Hematopoietic multipotent progenitor cell treated with erythropoietin and hydrocortisone succinate and interleukin-3 and kit ligand, for 4 days (in vitro differentiated cells): ENCODE measurements around the gene SLC4A1AP.
"Not testable (repeated sequence)": the region's sequence is repeated elsewhere in the genome, so short reads cannot be mapped to it uniquely, and the experiment has no call there.

Experiments used
- DNase-seq: peaks from one replicate; pipeline ENCODE4 v3.0.0-alpha.2; 2015

The SLC4A1AP gene

GRCh38 chr2:27653397-27653796, 10.3 kb upstream of the SLC4A1AP start:
- DNase-seq, result no peak

- DNase-seq, result no peak
These were observed 8.3 kb upstream of the SLC4A1AP start for GRCh38 chr2:27655155-27655951.

DNA sequence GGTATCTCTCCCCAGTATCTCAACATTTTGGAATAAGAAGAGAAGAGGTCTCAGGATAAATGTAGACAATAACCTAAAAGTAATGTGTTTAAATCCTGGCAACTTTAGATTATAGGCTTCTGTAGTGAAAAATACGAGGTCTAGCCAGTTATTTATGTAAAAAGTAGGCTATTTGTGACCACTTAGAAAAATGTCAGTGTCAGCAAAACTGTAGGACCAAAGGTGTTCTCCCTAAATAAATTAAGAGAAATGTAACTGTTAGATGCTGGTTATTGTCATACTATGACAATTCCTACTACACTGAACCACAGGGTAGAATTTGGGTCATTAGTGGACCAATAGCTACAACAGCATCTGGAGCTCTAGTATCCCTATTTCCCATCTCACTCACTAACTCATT, 2.3 kb upstream of the SLC4A1AP start:
- DNase-seq, result no peak

- DNase-seq, result no peak
These were observed 475 bp downstream of the SLC4A1AP start for GRCh38 chr2:27664154-27664574.

- DNase-seq, result no peak
These were observed 1.1 kb downstream of the SLC4A1AP start for GRCh38 chr2:27664622-27665363.

- peak; percentile 22 for DNase-seq
These were observed 3.8 kb downstream of the SLC4A1AP start for GRCh38 chr2:27667446-27667845.

- DNase-seq, result no peak
These were observed 7.5 kb downstream of the SLC4A1AP start for GRCh38 chr2:27671235-27671634.

GRCh38 chr2:27672723-27673486, 9.2 kb downstream of the SLC4A1AP start:
- DNase-seq, result no peak

DNA sequence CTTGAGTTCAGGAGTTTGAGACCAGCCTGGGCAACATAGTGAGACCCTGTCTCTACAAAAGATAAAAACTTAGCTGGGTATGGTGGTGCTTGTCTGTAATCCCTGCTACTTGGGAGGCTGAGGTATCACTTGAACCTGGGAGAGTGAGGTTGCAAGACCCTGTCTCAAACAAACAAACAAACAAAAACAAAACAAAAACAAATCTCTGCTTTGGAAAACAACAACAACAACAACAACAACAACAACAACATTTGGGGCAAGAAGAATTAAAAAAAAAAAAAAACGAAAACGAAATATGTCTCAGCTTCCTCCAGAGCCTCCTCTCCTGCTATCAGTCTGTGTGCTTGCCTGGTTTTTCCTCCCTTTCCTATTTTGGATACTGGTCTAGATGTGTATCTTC, 16.9 kb downstream of the SLC4A1AP start:
- DNase-seq, result no peak

- DNase-seq, result no peak
These were observed 18.2 kb downstream of the SLC4A1AP start for GRCh38 chr2:27681841-27682240.

- not testable (repeated sequence) for DNase-seq
These were observed 18.7 kb downstream of the SLC4A1AP start for GRCh38 chr2:27682334-27682771.

- DNase-seq, result peak; percentile 97
These were observed 19.8 kb downstream of the SLC4A1AP start for GRCh38 chr2:27683390-27684071.

- DNase-seq, result not testable (repeated sequence)
These were observed 21.3 kb downstream of the SLC4A1AP start for GRCh38 chr2:27685006-27685405.

- DNase-seq, result no peak
These were observed 21.9 kb downstream of the SLC4A1AP start for GRCh38 chr2:27685577-27685976.

- no peak for DNase-seq
These were observed 23.5 kb downstream of the SLC4A1AP start for GRCh38 chr2:27687232-27687631.

DNA sequence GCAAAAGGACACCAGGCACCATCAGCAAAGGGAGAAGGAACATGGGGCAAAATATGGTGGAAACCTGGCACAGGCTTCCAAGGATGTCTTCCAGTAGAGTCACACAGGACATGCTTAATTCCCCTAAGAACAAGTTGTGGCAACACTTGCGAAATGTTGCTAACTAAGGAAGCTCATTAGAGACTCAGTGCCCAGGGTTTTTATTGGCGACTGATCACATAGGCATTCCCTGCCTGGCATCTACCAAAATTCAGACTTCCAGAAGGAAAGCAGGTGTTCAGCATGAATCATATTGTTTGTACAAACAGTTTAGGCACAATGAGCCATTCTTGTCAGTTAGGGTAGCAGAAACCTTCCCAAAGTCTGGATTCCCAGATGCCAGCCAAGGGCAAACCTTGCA, 25.7 kb downstream of the SLC4A1AP start:
- DNase-seq, result no peak

- DNase-seq, result no peak
These were observed 26.4 kb downstream of the SLC4A1AP start for GRCh38 chr2:27690052-27690451.

GRCh38 chr2:27697660-27698059, 34.0 kb downstream of the SLC4A1AP start:
- DNase-seq, result no peak

DNA sequence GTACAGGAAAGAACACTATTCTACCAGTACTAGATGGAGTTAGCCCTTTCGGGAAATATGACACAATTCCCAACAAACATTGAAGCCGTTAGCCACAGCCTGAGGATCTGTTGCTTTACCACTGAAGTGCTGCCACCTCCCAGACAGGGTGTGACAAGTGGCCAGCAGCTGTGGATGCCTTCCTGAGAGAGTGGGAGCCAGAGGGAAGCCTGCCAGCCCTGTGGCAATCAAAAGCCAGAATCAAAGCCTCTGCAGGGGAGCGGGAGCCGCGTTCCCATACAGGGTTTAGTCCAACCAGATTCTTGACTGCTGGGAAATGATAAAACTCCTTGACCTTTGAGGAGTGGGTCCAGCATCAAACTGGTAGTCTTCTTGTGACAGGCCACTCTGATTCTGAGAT, 38.0 kb downstream of the SLC4A1AP start:
- no peak for DNase-seq

DNA sequence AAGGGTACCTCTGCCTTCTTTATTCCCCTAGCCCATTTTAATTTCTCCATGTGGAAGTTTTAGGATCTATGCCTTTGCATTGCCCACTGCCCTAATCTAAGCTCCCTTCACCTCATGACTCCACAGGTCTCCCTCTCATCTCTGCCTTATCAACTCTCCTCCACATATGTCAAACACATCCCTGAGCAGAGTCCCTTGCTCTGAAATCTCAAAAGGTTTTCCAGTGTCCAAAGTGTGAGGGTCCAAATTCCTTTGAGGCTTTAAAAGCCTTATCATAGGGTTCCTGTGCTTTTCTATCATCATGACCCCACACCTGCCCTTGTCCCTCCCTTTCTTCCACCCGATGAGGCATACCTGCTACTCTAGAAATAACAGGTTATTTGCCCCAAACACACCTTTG, 38.6 kb downstream of the SLC4A1AP start:
- no peak for DNase-seq

- peak; percentile 94 for DNase-seq
These were observed 40.1 kb downstream of the SLC4A1AP start for GRCh38 chr2:27703638-27704341.

DNA sequence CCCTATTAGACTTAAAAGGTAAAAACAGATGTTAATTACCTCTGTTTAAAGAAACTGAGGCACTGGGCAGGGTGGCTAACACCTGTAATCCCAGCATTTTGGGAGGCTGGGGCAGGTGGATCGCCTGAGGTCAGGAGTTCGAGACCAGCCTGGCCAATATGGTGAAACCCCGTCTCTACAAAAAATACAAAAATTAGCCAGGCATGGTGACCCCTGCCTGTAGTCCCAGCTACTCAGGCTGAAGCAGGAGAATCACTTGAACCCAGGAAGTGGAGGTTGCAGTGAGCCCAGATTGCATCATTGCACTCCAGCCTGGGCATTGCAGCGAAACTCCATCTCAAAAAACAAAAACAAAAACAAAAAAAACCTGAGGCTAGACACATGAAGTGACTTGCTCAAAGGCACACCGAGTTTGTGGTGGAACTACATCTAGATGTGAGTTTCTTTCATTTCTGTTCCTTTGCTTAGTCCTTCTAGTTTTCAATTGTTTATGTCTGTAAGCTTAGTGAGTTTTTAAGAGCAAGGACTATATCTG, 40.7 kb downstream of the SLC4A1AP start:
- no peak for DNase-seq
